ENCODE results near the gene CNTNAP5.

DNA sequence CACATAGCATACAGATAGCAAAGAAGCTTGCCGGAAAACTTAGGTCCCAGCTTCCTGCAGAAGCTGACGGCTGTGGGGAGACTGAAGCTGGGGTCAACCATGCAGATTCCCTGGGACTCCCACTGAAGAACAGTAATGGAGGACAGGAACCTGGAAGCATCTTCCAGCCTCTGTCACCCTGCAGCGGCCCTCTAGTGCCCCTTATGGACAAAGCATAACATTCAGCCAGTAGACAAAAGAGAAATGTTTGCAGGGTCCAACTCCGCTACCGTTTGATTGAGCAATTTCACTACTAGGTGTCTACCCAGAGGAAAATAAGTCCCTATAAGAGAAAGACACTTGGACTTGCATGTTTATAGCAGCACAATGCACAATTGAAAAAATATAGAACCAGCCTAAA lies 460.6 kb downstream of the CNTNAP5 start:
- TF ChIP-seq, protein P1, sequence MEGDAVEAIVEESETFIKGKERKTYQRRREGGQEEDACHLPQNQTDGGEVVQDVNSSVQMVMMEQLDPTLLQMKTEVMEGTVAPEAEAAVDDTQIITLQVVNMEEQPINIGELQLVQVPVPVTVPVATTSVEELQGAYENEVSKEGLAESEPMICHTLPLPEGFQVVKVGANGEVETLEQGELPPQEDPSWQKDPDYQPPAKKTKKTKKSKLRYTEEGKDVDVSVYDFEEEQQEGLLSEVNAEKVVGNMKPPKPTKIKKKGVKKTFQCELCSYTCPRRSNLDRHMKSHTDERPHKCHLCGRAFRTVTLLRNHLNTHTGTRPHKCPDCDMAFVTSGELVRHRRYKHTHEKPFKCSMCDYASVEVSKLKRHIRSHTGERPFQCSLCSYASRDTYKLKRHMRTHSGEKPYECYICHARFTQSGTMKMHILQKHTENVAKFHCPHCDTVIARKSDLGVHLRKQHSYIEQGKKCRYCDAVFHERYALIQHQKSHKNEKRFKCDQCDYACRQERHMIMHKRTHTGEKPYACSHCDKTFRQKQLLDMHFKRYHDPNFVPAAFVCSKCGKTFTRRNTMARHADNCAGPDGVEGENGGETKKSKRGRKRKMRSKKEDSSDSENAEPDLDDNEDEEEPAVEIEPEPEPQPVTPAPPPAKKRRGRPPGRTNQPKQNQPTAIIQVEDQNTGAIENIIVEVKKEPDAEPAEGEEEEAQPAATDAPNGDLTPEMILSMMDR (IDR thresholded peaks at IDR 0.05), result no peak
- TF ChIP-seq POLR2A (IDR thresholded peaks at IDR 0.05), result no peak
